ENCODE data around the gene PGGT1B. TPM values are rescaled to one million over a fixed set of nuclear protein-coding genes. Genes with fewer than 3 reads are reported as not detected.

Gene PGGT1B
- total RNA-seq, 4 donors from 2014 or later, result 2.3 to 35.5 (median 19.3) TPM

- H3K4me3 ChIP-seq, result no peak overlapping the region
- no peak overlapping the region for H3K27ac ChIP-seq
- TF ChIP-seq CTCF (IDR thresholded peaks at IDR 0.05) (no peak), POLR2A (IDR thresholded peaks at IDR 0.05) (no peak)
- no peaks in the 10 kb centered on the region for H3K9me3 ChIP-seq
- H3K27me3 ChIP-seq, result no peaks in the 10 kb centered on the region
- no peaks in the 10 kb centered on the region for H3K4me1 ChIP-seq
- no peaks in the 10 kb centered on the region for H3K36me3 ChIP-seq
- intact Hi-C loops (cut with DNase I; ENCODE audit: low total_unique reads), result no loop called here
- DNase-seq, result no peak
Measured at GRCh38 chr5:115241881-115242642, 20.6 kb downstream of the PGGT1B start.

DNA sequence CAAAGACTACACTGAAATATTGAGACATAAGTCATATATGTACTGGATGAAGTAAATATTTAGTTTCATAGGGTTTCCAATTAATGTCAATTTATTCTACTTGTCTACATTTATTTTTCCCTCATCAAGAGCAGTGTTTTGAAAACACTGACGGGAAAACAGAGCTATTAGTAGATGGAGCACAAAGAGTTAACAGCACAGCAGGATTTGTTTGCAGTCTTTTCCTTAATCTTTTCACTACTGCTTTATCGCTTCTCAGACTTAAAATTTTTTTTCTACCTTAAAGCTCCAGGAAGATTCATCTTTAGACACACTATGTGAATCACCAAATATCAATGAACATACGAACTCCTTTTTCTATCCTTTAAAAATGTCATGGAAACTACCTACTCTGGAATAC is 25.6 kb downstream of the PGGT1B start:
- DNase-seq, result no peak
- Histone ChIP-seq H3K27ac (no peak overlapping the region), H3K27me3 (no peaks in the 10 kb centered on the region), H3K4me3 (no peak overlapping the region), H3K9me3 (no peaks in the 10 kb centered on the region), H3K4me1 (no peaks in the 10 kb centered on the region), H3K36me3 (no peaks in the 10 kb centered on the region)
- intact Hi-C loops (cut with DNase I; ENCODE audit: low total_unique reads), result no loop called here
- TF ChIP-seq CTCF (IDR thresholded peaks at IDR 0.05) (no peak), POLR2A (IDR thresholded peaks at IDR 0.05) (no peak)

- intact Hi-C loops (cut with DNase I; ENCODE audit: low total_unique reads), result no loop called here
Measured at GRCh38 chr5:115236599-115236998, 26.1 kb downstream of the PGGT1B start.

GRCh38 chr5:115231598-115231997 is 31.1 kb downstream of the PGGT1B start:
- Histone ChIP-seq H3K4me1 (no peaks in the 10 kb centered on the region), H3K4me3 (no peak overlapping the region), H3K36me3 (no peaks in the 10 kb centered on the region), H3K27ac (no peak overlapping the region), H3K27me3 (no peaks in the 10 kb centered on the region), H3K9me3 (no peaks in the 10 kb centered on the region)
- no peak for DNase-seq
- intact Hi-C loops (cut with DNase I; ENCODE audit: low total_unique reads), result no loop called here
- no peak for TF ChIP-seq POLR2A (IDR thresholded peaks at IDR 0.05)
- no peak for TF ChIP-seq CTCF (IDR thresholded peaks at IDR 0.05)

More at GRCh38 chr5:115236599-115236998, 26.1 kb downstream of the PGGT1B start:
- Histone ChIP-seq H3K4me1 (no peaks in the 10 kb centered on the region), H3K27ac (no peak overlapping the region), H3K36me3 (no peaks in the 10 kb centered on the region), H3K9me3 (no peaks in the 10 kb centered on the region), H3K27me3 (no peaks in the 10 kb centered on the region), H3K4me3 (no peak overlapping the region)
- no peak for DNase-seq
- TF ChIP-seq CTCF (IDR thresholded peaks at IDR 0.05), result no peak
- TF ChIP-seq POLR2A (IDR thresholded peaks at IDR 0.05), result no peak

DNA sequence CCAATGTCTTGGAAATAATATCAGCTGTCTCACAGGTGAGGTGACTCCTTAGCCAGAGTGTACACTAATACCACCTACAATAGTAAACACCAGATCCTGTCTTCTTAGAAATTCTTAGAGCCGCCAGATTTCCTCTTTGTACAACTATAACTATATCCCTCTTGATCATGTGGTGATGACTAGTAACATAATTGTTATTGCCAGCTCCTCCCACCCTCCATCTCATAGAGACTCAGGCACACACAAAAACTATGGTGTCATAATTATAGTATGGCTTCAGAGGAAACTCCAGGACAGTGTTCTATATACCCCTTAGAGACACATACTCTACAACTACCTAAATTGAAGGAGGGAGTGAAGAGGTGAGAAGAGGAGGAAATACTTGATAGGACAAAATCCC is 33.1 kb downstream of the PGGT1B start:
- Histone ChIP-seq H3K4me3 (no peak overlapping the region), H3K27ac (no peak overlapping the region), H3K36me3 (no peaks in the 10 kb centered on the region), H3K27me3 (no peaks in the 10 kb centered on the region), H3K9me3 (no peaks in the 10 kb centered on the region), H3K4me1 (no peaks in the 10 kb centered on the region)
- intact Hi-C loops (cut with DNase I; ENCODE audit: low total_unique reads), result no loop called here
- DNase-seq, result no peak
- TF ChIP-seq CTCF (IDR thresholded peaks at IDR 0.05), result no peak
- no peak for TF ChIP-seq POLR2A (IDR thresholded peaks at IDR 0.05)

Measured in uterus (tissue), 4 donors.